ENCODE data around the gene NPY.

GRCh38 chr7:24245362-24245761 is 38.6 kb upstream of the NPY start:
- TF ChIP-seq POLR2A (IDR thresholded peaks at IDR 0.05) = no peak
- TF ChIP-seq, protein P1, sequence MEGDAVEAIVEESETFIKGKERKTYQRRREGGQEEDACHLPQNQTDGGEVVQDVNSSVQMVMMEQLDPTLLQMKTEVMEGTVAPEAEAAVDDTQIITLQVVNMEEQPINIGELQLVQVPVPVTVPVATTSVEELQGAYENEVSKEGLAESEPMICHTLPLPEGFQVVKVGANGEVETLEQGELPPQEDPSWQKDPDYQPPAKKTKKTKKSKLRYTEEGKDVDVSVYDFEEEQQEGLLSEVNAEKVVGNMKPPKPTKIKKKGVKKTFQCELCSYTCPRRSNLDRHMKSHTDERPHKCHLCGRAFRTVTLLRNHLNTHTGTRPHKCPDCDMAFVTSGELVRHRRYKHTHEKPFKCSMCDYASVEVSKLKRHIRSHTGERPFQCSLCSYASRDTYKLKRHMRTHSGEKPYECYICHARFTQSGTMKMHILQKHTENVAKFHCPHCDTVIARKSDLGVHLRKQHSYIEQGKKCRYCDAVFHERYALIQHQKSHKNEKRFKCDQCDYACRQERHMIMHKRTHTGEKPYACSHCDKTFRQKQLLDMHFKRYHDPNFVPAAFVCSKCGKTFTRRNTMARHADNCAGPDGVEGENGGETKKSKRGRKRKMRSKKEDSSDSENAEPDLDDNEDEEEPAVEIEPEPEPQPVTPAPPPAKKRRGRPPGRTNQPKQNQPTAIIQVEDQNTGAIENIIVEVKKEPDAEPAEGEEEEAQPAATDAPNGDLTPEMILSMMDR (IDR thresholded peaks at IDR 0.05) = no peak
